Measurements from ENCODE around the gene NRTN. TPM values are rescaled to one million over a fixed set of nuclear protein-coding genes. Genes with fewer than 3 reads are reported as not detected.

Gene NRTN
- total and polyA plus RNA-seq, 2 of the 13 experiments (the other 11 are each of a cell fraction or from before 2014, with no cell fraction given) = 4.1 to 5.3 TPM

DNA sequence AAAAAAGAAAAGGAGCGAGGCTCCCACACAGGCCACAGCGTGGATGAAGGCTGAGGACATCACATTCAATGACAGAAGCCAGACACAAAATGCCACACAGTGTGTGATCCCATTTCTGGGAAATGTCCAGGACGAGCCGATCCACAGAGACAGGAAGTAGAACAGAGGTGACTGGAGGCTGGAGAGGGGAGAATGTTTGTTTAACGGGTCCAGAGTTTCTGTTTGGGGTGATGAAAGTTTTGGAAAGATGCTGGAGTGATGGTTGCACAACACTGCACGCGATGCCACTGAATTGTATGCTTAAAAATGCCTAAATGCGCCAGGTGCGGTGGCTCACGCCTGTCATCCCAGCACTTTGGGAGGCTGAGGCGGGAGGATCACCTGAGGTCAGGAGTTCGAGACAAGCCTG lies 66.1 kb downstream of the NRTN start (continued):
- TF ChIP-seq, protein P1, sequence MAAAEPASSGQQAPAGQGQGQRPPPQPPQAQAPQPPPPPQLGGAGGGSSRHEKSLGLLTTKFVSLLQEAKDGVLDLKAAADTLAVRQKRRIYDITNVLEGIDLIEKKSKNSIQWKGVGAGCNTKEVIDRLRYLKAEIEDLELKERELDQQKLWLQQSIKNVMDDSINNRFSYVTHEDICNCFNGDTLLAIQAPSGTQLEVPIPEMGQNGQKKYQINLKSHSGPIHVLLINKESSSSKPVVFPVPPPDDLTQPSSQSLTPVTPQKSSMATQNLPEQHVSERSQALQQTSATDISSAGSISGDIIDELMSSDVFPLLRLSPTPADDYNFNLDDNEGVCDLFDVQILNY (CRISPR knock-in tag; conservative IDR thresholded peaks at IDR 0.05) = no peak
- TF ChIP-seq SIX4 (CRISPR knock-in tag; IDR thresholded peaks at IDR 0.05) (peak; percentile 82), ZNF431 (CRISPR knock-in tag; IDR thresholded peaks at IDR 0.05; ENCODE audit: borderline replicate concordance, low read depth) (peak; percentile 81), STAG1 (CRISPR knock-in tag; IDR thresholded peaks at IDR 0.05) (0 out of 2 replicates have a peak, but pooled peaks have one; percentile 14), ZBTB7B (CRISPR knock-in tag; IDR thresholded peaks at IDR 0.05) (peak; percentile 82; the same call in 1 of the 2 replicates), RAD21 (CRISPR knock-in tag; IDR thresholded peaks at IDR 0.05) (peak; percentile 47; the same call in 1 of the 2 replicates), ZNF337 (CRISPR knock-in tag; IDR thresholded peaks at IDR 0.05; ENCODE audit: borderline replicate concordance, low read depth) (no peak), ZNF670 (CRISPR knock-in tag; IDR thresholded peaks at IDR 0.05; ENCODE audit: borderline replicate concordance) (no peak), TOE1 (CRISPR knock-in tag; IDR thresholded peaks at IDR 0.05) (0 out of 2 replicates have a peak, but pooled peaks have one; percentile 85), FOSL2 (CRISPR knock-in tag; IDR thresholded peaks at IDR 0.05) (peak; percentile 89), ZFP36L2 (CRISPR knock-in tag; IDR thresholded peaks at IDR 0.05) (0 out of 2 replicates have a peak, but pooled peaks have one; percentile 52), ADNP (CRISPR knock-in tag; IDR thresholded peaks at IDR 0.05) (peak; percentile 98), ZNF563 (CRISPR knock-in tag; IDR thresholded peaks at IDR 0.05) (peak; percentile 37; the same call in 1 of the 2 replicates), ZNF75D (CRISPR knock-in tag; IDR thresholded peaks at IDR 0.05; ENCODE audit: borderline replicate concordance) (no peak), BRD4 (CRISPR knock-in tag; IDR thresholded peaks at IDR 0.05) (peak; percentile 67), MAFK (conservative IDR thresholded peaks at IDR 0.05 in 1 of 2, IDR thresholded peaks at IDR 0.05 in 1 of 2; ENCODE audit: low read length in 2 of 2) (no peak), ZNF124 (CRISPR knock-in tag; IDR thresholded peaks at IDR 0.05) (peak; percentile 94), ZNF441 (CRISPR knock-in tag; IDR thresholded peaks at IDR 0.05; ENCODE audit: borderline replicate concordance) (peak; percentile 74; the same call in 1 of the 2 replicates), ZNF552 (CRISPR knock-in tag; IDR thresholded peaks at IDR 0.05; ENCODE audit: borderline replicate concordance) (peak; percentile 48; the same call in 1 of the 2 replicates), FOXP1 (IDR thresholded peaks at IDR 0.05) (peak; percentile 56; the same call in 1 of the 2 replicates), FOXP1 (CRISPR knock-in tag; IDR thresholded peaks at IDR 0.05) (peak; percentile 90), GFI1 (CRISPR knock-in tag; IDR thresholded peaks at IDR 0.05; ENCODE audit: borderline replicate concordance) (peak; percentile 36; the same call in 1 of the 2 replicates), ZMYM2 (CRISPR knock-in tag; IDR thresholded peaks at IDR 0.05) (peak; percentile 100), ZNF7 (CRISPR knock-in tag; IDR thresholded peaks at IDR 0.05) (peak; percentile 68), ZNF253 (CRISPR knock-in tag; IDR thresholded peaks at IDR 0.05; ENCODE audit: borderline replicate concordance) (0 out of 2 replicates have a peak, but pooled peaks have one; percentile 37), ZIK1 (CRISPR knock-in tag; IDR thresholded peaks at IDR 0.05; ENCODE audit: borderline replicate concordance, low read depth) (peak; percentile 62; the same call in 1 of the 2 replicates), ZSCAN9 (CRISPR knock-in tag; IDR thresholded peaks at IDR 0.05; ENCODE audit: borderline replicate concordance) (peak; percentile 90)
- TF ChIP-seq, protein P2, sequence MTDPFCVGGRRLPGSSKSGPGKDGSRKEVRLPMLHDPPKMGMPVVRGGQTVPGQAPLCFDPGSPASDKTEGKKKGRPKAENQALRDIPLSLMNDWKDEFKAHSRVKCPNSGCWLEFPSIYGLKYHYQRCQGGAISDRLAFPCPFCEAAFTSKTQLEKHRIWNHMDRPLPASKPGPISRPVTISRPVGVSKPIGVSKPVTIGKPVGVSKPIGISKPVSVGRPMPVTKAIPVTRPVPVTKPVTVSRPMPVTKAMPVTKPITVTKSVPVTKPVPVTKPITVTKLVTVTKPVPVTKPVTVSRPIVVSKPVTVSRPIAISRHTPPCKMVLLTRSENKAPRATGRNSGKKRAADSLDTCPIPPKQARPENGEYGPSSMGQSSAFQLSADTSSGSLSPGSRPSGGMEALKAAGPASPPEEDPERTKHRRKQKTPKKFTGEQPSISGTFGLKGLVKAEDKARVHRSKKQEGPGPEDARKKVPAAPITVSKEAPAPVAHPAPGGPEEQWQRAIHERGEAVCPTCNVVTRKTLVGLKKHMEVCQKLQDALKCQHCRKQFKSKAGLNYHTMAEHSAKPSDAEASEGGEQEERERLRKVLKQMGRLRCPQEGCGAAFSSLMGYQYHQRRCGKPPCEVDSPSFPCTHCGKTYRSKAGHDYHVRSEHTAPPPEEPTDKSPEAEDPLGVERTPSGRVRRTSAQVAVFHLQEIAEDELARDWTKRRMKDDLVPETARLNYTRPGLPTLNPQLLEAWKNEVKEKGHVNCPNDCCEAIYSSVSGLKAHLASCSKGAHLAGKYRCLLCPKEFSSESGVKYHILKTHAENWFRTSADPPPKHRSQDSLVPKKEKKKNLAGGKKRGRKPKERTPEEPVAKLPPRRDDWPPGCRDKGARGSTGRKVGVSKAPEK (CRISPR knock-in tag; IDR thresholded peaks at IDR 0.05; ENCODE audit: borderline replicate concordance) = 0 out of 2 replicates have a peak, but pooled peaks have one; percentile 44
- TF ChIP-seq, protein P3, sequence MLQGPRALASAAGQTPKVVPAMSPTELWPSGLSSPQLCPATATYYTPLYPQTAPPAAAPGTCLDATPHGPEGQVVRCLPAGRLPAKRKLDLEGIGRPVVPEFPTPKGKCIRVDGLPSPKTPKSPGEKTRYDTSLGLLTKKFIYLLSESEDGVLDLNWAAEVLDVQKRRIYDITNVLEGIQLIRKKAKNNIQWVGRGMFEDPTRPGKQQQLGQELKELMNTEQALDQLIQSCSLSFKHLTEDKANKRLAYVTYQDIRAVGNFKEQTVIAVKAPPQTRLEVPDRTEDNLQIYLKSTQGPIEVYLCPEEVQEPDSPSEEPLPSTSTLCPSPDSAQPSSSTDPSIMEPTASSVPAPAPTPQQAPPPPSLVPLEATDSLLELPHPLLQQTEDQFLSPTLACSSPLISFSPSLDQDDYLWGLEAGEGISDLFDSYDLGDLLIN (CRISPR knock-in tag; IDR thresholded peaks at IDR 0.05; ENCODE audit: borderline replicate concordance) = no peak
